ENCODE measurements around the gene RBM7. TPM values are rescaled to one million over a fixed set of nuclear protein-coding genes. Genes with fewer than 3 reads are reported as not detected.

RBM7 gene
- total RNA-seq, 1 donor from 2014 or later, result 44.8 TPM

DNA sequence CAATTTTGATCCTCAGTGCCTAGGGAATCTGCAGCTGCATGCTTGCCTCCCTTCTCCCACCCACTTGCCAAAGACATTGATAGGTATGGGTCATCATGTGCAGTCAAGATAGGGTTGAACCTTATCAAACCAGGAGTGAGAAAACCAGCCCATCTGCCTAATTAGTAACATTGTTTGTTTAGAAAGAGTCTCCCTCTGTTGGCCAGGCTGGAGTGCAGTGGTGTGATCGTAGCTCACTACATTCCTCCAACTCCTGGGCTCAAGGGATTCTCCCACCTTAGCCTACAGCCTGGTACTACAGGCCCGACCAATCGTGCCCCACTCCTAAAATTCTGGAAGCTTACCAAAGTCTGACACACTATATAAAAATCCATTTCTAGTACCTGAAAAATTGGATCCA lies 4.7 kb upstream of the RBM7 start:
- H3K4me1 Mint-ChIP-seq (ENCODE audit: unreplicated experiment), result peaks cover 10% of the 10 kb centered on the region
- H3K27ac Mint-ChIP-seq (ENCODE audit: unreplicated experiment), result no peak overlapping the region
- peak; percentile 7 for DNase-seq (ENCODE audit: low spot score)
- peaks cover 7% of the 10 kb centered on the region for H3K27me3 Mint-ChIP-seq (ENCODE audit: unreplicated experiment)
- TF ChIP-seq, protein P1, sequence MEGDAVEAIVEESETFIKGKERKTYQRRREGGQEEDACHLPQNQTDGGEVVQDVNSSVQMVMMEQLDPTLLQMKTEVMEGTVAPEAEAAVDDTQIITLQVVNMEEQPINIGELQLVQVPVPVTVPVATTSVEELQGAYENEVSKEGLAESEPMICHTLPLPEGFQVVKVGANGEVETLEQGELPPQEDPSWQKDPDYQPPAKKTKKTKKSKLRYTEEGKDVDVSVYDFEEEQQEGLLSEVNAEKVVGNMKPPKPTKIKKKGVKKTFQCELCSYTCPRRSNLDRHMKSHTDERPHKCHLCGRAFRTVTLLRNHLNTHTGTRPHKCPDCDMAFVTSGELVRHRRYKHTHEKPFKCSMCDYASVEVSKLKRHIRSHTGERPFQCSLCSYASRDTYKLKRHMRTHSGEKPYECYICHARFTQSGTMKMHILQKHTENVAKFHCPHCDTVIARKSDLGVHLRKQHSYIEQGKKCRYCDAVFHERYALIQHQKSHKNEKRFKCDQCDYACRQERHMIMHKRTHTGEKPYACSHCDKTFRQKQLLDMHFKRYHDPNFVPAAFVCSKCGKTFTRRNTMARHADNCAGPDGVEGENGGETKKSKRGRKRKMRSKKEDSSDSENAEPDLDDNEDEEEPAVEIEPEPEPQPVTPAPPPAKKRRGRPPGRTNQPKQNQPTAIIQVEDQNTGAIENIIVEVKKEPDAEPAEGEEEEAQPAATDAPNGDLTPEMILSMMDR (IDR thresholded peaks at IDR 0.05; ENCODE audit: unreplicated experiment), result no peak
- no peaks in the 10 kb centered on the region for H3K36me3 Mint-ChIP-seq (ENCODE audit: low read depth, unreplicated experiment)
- H3K4me3 Mint-ChIP-seq (ENCODE audit: unreplicated experiment), result no peak overlapping the region
- H3K9me3 Mint-ChIP-seq (ENCODE audit: unreplicated experiment), result no peaks in the 10 kb centered on the region

GRCh38 chr11:114396916-114397315 lies 3.5 kb upstream of the RBM7 start:
- Mint-ChIP-seq H3K4me3 (ENCODE audit: unreplicated experiment) (no peak overlapping the region), H3K27me3 (ENCODE audit: unreplicated experiment) (peaks cover 9% of the 10 kb centered on the region), H3K9me3 (ENCODE audit: unreplicated experiment) (no peaks in the 10 kb centered on the region), H3K36me3 (ENCODE audit: low read depth, unreplicated experiment) (no peaks in the 10 kb centered on the region), H3K27ac (ENCODE audit: unreplicated experiment) (no peak overlapping the region), H3K4me1 (ENCODE audit: unreplicated experiment) (peaks cover 12% of the 10 kb centered on the region)
- TF ChIP-seq, protein P1 (IDR thresholded peaks at IDR 0.05; ENCODE audit: unreplicated experiment), result no peak
- DNase-seq (ENCODE audit: low spot score), result no peak

DNA sequence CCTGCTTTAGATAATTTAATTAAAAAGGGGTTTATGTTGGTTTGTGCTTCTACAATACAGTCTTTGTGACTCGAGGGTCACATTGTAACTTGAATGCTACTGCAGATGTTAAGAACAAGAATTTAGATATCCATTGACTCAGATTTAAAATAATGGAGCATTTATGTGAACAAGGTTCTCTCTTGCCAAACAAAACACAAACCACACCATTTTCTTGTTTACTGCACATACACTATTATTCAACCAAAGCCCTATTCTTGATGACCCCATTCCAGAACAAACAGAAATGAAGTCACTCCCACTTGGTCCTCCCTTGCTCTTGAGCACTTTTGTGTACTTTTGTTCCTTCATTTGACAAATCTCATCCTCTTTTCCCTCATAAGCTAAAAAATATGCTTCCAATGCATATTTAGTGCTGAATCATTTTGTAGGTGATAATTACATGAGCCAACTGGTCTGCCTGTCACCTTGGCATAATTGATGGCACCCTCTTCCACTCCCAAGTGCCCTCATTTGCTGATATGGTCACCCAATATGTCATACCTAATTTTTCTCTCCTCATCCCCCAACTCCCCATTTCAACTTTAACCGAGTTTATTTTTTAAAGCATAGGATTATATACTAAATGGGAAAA lies 3.0 kb upstream of the RBM7 start:
- Mint-ChIP-seq H3K27me3 (ENCODE audit: unreplicated experiment) (peaks cover 9% of the 10 kb centered on the region), H3K9me3 (ENCODE audit: unreplicated experiment) (no peaks in the 10 kb centered on the region), H3K27ac (ENCODE audit: unreplicated experiment) (no peak overlapping the region), H3K36me3 (ENCODE audit: low read depth, unreplicated experiment) (no peaks in the 10 kb centered on the region), H3K4me1 (ENCODE audit: unreplicated experiment) (peaks cover 14% of the 10 kb centered on the region), H3K4me3 (ENCODE audit: unreplicated experiment) (no peak overlapping the region)
- TF ChIP-seq, protein P1 (IDR thresholded peaks at IDR 0.05; ENCODE audit: unreplicated experiment), result no peak
- no peak for DNase-seq (ENCODE audit: low spot score)

- Mint-ChIP-seq H3K36me3 (ENCODE audit: low read depth, unreplicated experiment) (no peaks in the 10 kb centered on the region), H3K4me3 (ENCODE audit: unreplicated experiment) (peak overlapping the region; percentile 100), H3K27me3 (ENCODE audit: unreplicated experiment) (peaks cover 9% of the 10 kb centered on the region), H3K27ac (ENCODE audit: unreplicated experiment) (peak overlapping the region; percentile 55), H3K9me3 (ENCODE audit: unreplicated experiment) (no peaks in the 10 kb centered on the region), H3K4me1 (ENCODE audit: unreplicated experiment) (peaks cover 18% of the 10 kb centered on the region)
- TF ChIP-seq, protein P1 (IDR thresholded peaks at IDR 0.05; ENCODE audit: unreplicated experiment), result no peak
- DNase-seq (ENCODE audit: low spot score), result no peak
These were observed 2.1 kb upstream of the RBM7 start for GRCh38 chr11:114398303-114398920.

GRCh38 chr11:114399490-114400215 lies 813 bp upstream of the RBM7 start:
- Mint-ChIP-seq H3K27me3 (ENCODE audit: unreplicated experiment) (peaks cover 9% of the 10 kb centered on the region), H3K27ac (ENCODE audit: unreplicated experiment) (peak overlapping the region; percentile 99), H3K36me3 (ENCODE audit: low read depth, unreplicated experiment) (no peaks in the 10 kb centered on the region), H3K4me3 (ENCODE audit: unreplicated experiment) (peak overlapping the region; percentile 100), H3K4me1 (ENCODE audit: unreplicated experiment) (peaks cover 21% of the 10 kb centered on the region), H3K9me3 (ENCODE audit: unreplicated experiment) (no peaks in the 10 kb centered on the region)
- TF ChIP-seq, protein P1 (IDR thresholded peaks at IDR 0.05; ENCODE audit: unreplicated experiment), result no peak
- peak; percentile 53 for DNase-seq (ENCODE audit: low spot score)
